Peyer's patch (tissue), 4 donors: ENCODE data around the gene FLACC1.

Source experiments
- CTCF ChIP-seq, 6 experiments: fragments of 450-650 bp in 4 of 6; fragments of 200-600 bp in 2 of 6; sonication (generic) in 1 of 6; IDR thresholded peaks; one replicate each; pipeline ENCODE4 v1.5.1; 2017 to 2019; ENCODE audit warnings: antibody characterized with exemption in 6 of 6, mild to moderate bottlenecking in 3 of 6, moderate library complexity in 1 of 6
- POLR2A ChIP-seq, 2 donors: fragments of 450-650 bp; IDR thresholded peaks; one replicate each; pipeline ENCODE4 v1.5.1; 2017; ENCODE audit warnings: antibody characterized with exemption in 2 of 2, mild to moderate bottlenecking in 2 of 2, moderate library complexity in 2 of 2

- TF ChIP-seq CTCF (IDR thresholded peaks at IDR 0.05) (no peak), POLR2A (IDR thresholded peaks at IDR 0.05) (peak; percentile 37 to 63)
Observed at GRCh38 chr2:201260302-201260800, 96.8 kb downstream of the FLACC1 start, which contains the start of gene CASP8.
